Neural progenitor cell (in vitro differentiated cells): Measurements from ENCODE around the gene RSF1. TPM values are rescaled to one million over a fixed set of nuclear protein-coding genes. Genes with fewer than 3 reads are reported as not detected.

ENCODE experiments used
- DNase-seq: peaks from one replicate; pipeline ENCODE4 v3.0.0-alpha.2; 2016; ENCODE audit warnings: low spot score
- H2AFZ ChIP-seq: fragments of 200-600 bp; sonication (generic); replicated peaks from 2 replicates; pipeline ENCODE4 v1.6.1; 2016; ENCODE audit warnings: antibody characterized with exemption
- H3F3A ChIP-seq: fragments of 200-600 bp; sonication (generic); 2 replicates; pipeline ENCODE4 v1.6.1; 2016; ENCODE audit warnings: antibody characterized with exemption, low read depth
- H3K27ac ChIP-seq: fragments of 200-600 bp; sonication (generic); 2 replicates; pipeline ENCODE4 v1.5.1; 2016; ENCODE audit warnings: mild to moderate bottlenecking
- H3K27me3 ChIP-seq: fragments of 200-600 bp; sonication (generic); 2 replicates; pipeline ENCODE4 v1.6.1; 2016; ENCODE audit warnings: mild to moderate bottlenecking, moderate library complexity
- H3K36me3 ChIP-seq: fragments of 200-600 bp; sonication (generic); 2 replicates; pipeline ENCODE4 v1.5.1; 2016
- H3K4me1 ChIP-seq: fragments of 200-600 bp; sonication (generic); 2 replicates; pipeline ENCODE4 v1.6.1; 2016; ENCODE audit warnings: mixed run types
- H3K4me2 ChIP-seq: fragments of 200-600 bp; sonication (generic); 2 replicates; pipeline ENCODE4 v1.6.1; 2016
- H3K4me3 ChIP-seq: fragments of 200-600 bp; sonication (generic); 2 replicates; pipeline ENCODE4 v1.5.1; 2016
- H3K79me2 ChIP-seq: fragments of 200-600 bp; sonication (generic); 2 replicates; pipeline ENCODE4 v1.6.1; 2016; ENCODE audit warnings: low read depth
- H3K9ac ChIP-seq: fragments of 200-600 bp; sonication (generic); 2 replicates; pipeline ENCODE4 v1.6.1; 2016
- H3K9me3 ChIP-seq: fragments of 200-600 bp; sonication (generic); 2 replicates; pipeline ENCODE4 v1.5.1; 2016; ENCODE audit warnings: low read depth
- H4K20me1 ChIP-seq: fragments of 200-600 bp; sonication (generic); 2 replicates; pipeline ENCODE4 v1.6.1; 2016; ENCODE audit warnings: low read depth
- H3K27ac Mint-ChIP-seq: 3 replicates; pipeline ENCODE4 v1.8.0; 2021; ENCODE audit warnings: mixed read lengths
- H3K27me3 Mint-ChIP-seq: 2 replicates; pipeline ENCODE4 v1.8.0; 2022; ENCODE audit warnings: low read depth, mild to moderate bottlenecking, inconsistent platforms, moderate library complexity, mixed read lengths; ENCODE audit not compliant: insufficient read depth
- H3K36me3 Mint-ChIP-seq: 3 replicates; pipeline ENCODE4 v1.8.0; 2021; ENCODE audit warnings: mixed read lengths
- H3K4me1 Mint-ChIP-seq: 3 replicates; pipeline ENCODE4 v1.8.0; 2021; ENCODE audit warnings: mixed read lengths
- H3K4me3 Mint-ChIP-seq: 3 replicates; pipeline ENCODE4 v1.8.0; 2021; ENCODE audit warnings: mild to moderate bottlenecking, moderate library complexity, mixed read lengths
- H3K9me3 Mint-ChIP-seq: 3 replicates; pipeline ENCODE4 v1.8.0; 2020; ENCODE audit warnings: mixed read lengths
- CTCF ChIP-seq: fragments of 200-600 bp; sonication (generic); IDR thresholded peaks from 2 replicates; pipeline ENCODE4 v1.5.1; 2017; ENCODE audit warnings: antibody characterized with exemption, mild to moderate bottlenecking
- EZH2 ChIP-seq: fragments of 200-600 bp; sonication (generic); IDR thresholded peaks from 2 replicates; pipeline ENCODE4 v1.6.1; 2017; ENCODE audit warnings: antibody characterized with exemption, mild to moderate bottlenecking, moderate library complexity
- EZH2phosphoT487 ChIP-seq: fragments of 200-600 bp; sonication (generic); IDR thresholded peaks from 2 replicates; pipeline ENCODE4 v1.6.1; 2017; ENCODE audit warnings: antibody characterized with exemption
- total RNA-seq: library from RNA; depleted of rRNA; stranded (reverse); fragments of >200 nt; gene quantifications from 2 replicates; pipeline ENCODE4 v1.2.3, GENCODE V29; 2015; ENCODE audit warnings: low replicate concordance

Gene RSF1
- total RNA-seq, 1 donor from 2014 or later = 106 TPM

GRCh38 chr11:77783025-77783424 is 37.5 kb downstream of the RSF1 start:
- Histone ChIP-seq H4K20me1 (peaks cover 79% of the 10 kb centered on the region), H3K27me3 (no peaks in the 10 kb centered on the region), H3K4me3 (no peak overlapping the region), H2AFZ (no peak overlapping the region), H3K9ac (no peak overlapping the region), H3K4me2 (no peak overlapping the region), H3K9me3 (no peaks in the 10 kb centered on the region), H3K27ac (no peak overlapping the region), H3K36me3 (peaks cover 4% of the 10 kb centered on the region), H3F3A (no peaks in the 10 kb centered on the region), H3K4me1 (no peaks in the 10 kb centered on the region), H3K79me2 (peaks cover 97% of the 10 kb centered on the region)
- Mint-ChIP-seq H3K27ac (no peak overlapping the region), H3K9me3 (no peaks in the 10 kb centered on the region), H3K27me3 (no peaks in the 10 kb centered on the region), H3K4me3 (no peak overlapping the region), H3K36me3 (peaks cover 7% of the 10 kb centered on the region), H3K4me1 (no peaks in the 10 kb centered on the region)
- no peak for TF ChIP-seq EZH2
- TF ChIP-seq CTCF = no peak
- no peak for TF ChIP-seq EZH2phosphoT487
- DNase-seq = no peak

GRCh38 chr11:77779935-77780334 is 40.6 kb downstream of the RSF1 start:
- peak; percentile 47 for DNase-seq
- Histone ChIP-seq H3K79me2 (peaks cover 98% of the 10 kb centered on the region), H3K9me3 (no peaks in the 10 kb centered on the region), H2AFZ (no peak overlapping the region), H3F3A (no peaks in the 10 kb centered on the region), H3K27me3 (no peaks in the 10 kb centered on the region), H3K4me1 (no peaks in the 10 kb centered on the region), H3K9ac (no peak overlapping the region), H3K36me3 (peaks cover 4% of the 10 kb centered on the region), H3K4me2 (no peak overlapping the region), H3K27ac (no peak overlapping the region), H4K20me1 (peaks cover 78% of the 10 kb centered on the region), H3K4me3 (no peak overlapping the region)
- Mint-ChIP-seq H3K27me3 (no peaks in the 10 kb centered on the region), H3K4me3 (no peak overlapping the region), H3K9me3 (no peaks in the 10 kb centered on the region), H3K4me1 (no peaks in the 10 kb centered on the region), H3K27ac (no peak overlapping the region), H3K36me3 (peaks cover 7% of the 10 kb centered on the region)
- TF ChIP-seq EZH2 (no peak), CTCF (no peak)

GRCh38 chr11:77778549-77778948 is 42.0 kb downstream of the RSF1 start:
- Histone ChIP-seq H3K79me2 (peaks cover 98% of the 10 kb centered on the region), H3K4me2 (no peak overlapping the region), H3K9ac (no peak overlapping the region), H2AFZ (no peak overlapping the region), H3K4me1 (no peaks in the 10 kb centered on the region), H3F3A (no peaks in the 10 kb centered on the region), H4K20me1 (peaks cover 84% of the 10 kb centered on the region), H3K9me3 (no peaks in the 10 kb centered on the region), H3K27me3 (no peaks in the 10 kb centered on the region), H3K27ac (no peak overlapping the region), H3K36me3 (peaks cover 4% of the 10 kb centered on the region), H3K4me3 (no peak overlapping the region)
- no peak overlapping the region for H3K4me3 Mint-ChIP-seq
- H3K36me3 Mint-ChIP-seq = peaks cover 7% of the 10 kb centered on the region
- TF ChIP-seq EZH2 (no peak), CTCF (no peak), EZH2phosphoT487 (no peak)
- no peaks in the 10 kb centered on the region for H3K27me3 Mint-ChIP-seq
- no peaks in the 10 kb centered on the region for H3K4me1 Mint-ChIP-seq
- H3K27ac Mint-ChIP-seq = no peak overlapping the region
- no peak for DNase-seq
- H3K9me3 Mint-ChIP-seq = no peaks in the 10 kb centered on the region
